NCI-H524 (cell line): Measurements from ENCODE around the gene SPRED1.
A peak's percentile ranks its signal among the peaks of the same experiment; 100 is the strongest.

Experiments
- DNase-seq, 2 experiments: peaks; one replicate each; lab custom pipeline; 2025; lab: John Stamatoyannopoulos, UW

SPRED1 gene

DNA sequence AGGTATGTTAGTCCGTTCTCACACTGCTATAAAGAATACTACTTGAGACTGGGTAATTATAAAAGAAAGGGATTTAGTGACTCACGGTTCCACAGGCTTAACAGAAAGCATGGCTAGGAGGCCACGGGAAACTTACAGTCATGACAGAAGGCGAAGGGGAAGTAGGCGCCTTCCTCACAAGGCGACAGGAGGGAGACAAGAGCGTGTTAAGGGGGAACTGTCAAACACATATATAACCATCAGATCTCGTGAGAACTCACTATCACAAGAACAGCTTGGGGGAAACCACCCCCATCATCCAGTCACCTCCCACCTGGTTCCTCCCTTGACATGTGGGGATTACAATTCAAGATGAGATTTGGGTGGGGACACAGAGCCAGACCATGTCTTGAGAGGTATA lies 30.4 kb downstream of the SPRED1 start:
- no peak for DNase-seq

DNA sequence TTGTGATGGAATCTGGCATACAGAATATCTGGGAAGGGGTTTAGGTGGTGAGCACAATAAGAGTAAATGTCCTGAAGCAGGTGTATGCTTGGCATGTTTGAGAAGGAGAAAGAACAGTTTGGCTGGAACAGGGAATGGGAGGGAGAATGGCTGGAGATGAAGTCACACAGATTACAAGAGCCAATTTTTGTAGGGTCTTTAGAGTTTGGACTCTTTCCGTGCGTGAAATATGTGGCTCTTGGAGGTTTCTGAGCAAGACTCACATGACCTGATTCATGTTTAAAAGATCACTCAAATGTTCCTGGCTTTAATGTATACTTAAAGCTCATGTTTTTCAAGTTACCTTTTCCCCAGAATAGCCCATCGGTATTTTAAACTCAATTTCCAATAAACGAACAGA lies 32.8 kb downstream of the SPRED1 start:
- DNase-seq: no peak

DNA sequence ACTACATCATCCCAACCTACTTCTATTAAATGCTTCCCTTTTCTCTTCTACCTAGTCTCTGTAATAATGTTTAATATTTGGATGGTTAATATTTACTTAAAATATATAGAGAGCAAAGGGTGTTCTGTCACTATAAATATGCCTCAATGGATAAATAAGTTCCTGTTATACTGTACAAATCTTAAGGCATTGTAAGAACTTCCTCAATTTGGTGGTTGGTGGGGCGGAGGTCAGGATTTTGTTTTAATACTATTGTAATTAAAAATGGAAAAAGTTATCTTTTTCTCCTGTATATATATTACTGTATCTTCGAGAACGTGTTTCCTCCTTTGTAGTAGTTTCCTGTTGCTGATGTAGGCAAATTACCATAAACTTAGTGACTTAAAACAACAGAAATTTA lies 41.5 kb downstream of the SPRED1 start:
- DNase-seq: no peak

DNA sequence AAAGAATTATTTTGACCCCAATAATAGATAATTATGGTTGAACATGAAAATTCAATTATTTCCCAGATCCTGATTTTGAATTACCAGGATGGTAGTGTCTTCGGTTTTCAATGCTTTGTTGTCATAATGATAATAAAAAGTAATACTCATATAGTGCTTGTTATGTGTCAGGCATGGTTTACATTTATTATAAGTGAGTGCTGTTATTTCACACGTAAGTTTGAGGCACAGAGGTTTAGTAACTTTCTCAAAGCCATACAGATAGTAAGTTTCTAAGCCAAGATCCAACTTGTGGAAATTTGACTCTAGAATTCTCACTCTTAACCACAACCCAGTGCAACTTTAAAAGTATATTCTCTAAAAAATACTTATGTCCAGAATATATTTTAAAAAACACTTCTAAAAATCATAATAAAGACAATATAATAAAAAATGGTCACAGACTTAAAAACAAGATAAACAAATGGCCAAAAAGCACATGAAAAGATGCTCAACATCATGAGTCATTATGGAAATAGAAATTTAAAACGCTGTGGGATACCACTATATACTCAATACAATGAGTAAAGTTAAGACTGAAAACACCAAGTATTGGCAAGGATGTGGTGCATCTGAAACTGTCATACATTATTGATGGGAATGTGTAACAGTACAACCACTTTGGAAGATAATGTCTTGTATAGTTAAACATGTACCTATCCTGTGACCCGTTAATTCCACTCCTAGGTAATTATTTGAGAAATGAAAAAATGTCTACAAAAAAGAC lies 45.2 kb downstream of the SPRED1 start:
- DNase-seq: no peak

DNA sequence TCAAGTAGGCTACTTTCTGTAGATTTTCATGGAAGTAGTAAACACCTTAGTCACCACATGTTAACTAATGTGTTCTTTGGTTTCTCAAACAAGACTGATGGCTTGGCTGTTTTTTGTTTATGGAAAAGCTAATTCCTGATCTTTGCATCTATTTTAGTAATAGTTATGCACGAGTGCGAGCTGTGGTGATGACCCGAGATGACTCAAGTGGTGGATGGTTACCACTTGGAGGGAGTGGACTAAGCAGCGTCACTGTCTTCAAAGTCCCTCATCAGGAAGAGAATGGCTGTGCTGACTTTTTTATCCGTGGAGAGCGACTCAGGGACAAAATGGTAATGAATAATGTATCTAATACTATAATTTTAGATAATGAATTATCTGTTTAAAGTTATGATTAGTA lies 46.6 kb downstream of the SPRED1 start:
- no peak for DNase-seq

DNA sequence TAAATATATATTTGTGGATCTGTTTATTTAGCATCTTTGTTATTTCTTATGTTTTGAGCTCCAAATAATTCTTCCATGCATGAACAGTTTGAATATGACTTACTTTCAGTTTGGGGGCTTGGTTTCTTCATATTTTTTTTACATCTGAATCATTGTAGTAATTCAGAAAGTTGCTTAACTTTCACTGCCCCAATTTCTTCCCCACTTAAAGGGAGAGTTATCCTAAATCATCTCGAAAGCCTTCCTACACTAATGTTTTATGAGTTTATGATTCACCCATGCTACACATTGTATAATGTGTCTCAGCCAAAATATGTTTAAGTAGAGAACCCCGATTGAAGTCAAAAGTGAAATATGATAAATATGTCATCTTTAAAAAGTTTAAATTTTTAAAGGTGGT lies 47.8 kb downstream of the SPRED1 start:
- DNase-seq: no peak

DNA sequence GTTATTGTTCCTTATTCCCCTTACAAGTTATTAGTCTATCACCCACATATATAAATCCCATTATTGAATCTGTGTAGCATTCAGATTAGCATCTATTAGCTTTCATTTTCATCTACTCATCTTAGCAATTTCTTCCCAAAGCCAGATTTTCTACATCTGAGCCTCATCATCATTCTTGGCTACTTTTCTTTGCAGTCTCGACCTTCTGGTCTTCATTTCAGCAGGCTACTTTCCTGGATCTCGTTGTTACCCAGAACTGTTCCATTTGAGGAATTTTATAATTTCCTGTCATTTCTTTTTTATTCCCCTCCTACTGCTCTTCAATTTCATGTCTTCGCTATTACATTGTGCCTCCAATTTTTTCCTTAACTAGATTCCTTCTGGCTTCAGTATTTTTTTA lies 51.8 kb downstream of the SPRED1 start:
- no peak for DNase-seq

DNA sequence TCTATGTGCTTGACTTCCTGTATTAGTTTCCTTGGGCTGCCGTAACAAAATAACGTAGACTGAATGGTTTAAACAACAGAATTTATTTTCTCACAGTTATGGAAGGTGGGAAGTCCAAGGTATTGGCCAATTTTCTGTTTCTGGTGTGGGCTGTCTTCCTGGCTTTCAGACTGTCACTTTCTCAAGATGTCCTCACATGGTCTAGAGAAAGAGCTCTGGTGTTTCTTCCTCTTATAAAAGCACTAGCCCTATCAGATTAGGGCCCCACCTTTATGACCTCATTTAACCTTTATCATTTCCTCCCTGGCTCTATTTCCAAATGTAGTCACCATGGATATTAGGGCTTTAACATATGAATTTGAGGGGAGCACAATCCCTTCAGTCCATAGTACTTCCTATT lies 54.6 kb downstream of the SPRED1 start:
- no peak for DNase-seq

DNA sequence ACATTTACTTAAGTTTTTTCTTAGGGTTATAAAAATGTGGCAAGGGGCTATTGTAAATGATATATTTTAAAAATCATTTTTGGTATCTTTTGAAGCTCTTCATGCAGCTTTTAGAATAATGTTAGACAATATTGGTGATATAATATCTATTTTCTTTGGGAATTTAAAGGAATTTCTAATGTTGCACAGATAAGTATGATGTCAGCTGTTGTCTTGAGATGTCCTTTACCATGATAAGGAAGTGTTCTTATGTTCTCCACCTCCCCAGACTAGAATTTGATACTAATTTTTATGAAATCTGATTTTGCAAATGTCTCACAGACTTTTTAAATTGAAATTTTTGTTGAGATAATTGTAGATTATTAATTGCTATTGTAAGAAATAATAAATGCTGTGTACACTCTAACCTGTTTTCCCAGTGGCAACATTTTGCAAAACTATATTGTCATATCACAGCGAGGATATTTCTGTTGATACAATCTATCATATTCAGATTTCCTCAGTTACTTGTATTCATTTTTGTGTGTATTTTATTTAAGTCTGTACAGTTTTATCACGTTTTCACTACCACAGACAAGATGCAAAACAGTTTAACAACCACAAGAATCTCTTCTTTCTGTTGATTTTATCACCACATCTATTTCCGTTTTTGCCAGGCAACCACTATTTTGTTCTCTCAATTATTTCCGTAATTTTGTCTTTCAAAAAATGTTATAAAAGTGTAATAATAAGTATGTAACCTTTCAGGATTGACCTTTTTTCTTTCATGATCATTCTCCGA lies 55.4 kb downstream of the SPRED1 start:
- DNase-seq: no peak

DNA sequence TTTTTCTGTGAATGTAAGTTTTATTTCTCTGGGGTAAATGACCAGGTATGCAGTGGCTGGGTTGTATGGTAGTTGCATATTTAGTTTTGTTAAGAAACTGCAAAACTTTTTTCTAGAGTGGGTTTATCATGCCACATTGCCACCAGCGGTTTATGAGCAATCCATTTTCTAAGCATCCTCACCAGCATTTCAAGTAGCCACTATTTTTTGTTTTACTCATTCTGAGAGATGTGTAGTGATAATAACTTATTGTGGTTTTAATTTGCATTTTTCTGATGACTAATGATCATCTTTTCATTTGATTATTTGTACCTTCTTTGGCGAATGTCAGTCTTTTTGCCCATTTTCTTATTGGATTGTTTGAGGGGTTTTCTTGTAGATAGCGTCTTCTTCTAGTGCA lies 56.2 kb downstream of the SPRED1 start:
- no peak for DNase-seq

DNA sequence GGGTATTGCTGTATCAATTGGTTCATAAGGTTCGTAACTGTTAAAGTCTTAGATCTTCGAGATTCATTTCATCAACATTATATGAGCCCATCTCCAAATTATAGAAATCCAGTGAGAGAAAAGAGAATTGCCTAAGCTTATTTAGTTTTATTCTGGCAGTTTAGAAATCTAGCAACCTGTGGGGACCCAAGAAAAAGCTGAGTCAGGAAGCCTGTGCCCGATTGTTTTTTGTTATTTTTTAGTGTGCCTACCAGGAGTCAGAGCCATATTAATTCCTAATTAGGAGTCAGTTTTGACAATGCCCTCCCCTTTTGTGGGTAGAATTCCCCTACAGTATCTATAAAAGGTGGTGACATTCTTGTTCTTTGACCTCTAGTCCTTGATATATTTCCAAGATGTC lies 59.6 kb downstream of the SPRED1 start:
- DNase-seq: no peak

DNA sequence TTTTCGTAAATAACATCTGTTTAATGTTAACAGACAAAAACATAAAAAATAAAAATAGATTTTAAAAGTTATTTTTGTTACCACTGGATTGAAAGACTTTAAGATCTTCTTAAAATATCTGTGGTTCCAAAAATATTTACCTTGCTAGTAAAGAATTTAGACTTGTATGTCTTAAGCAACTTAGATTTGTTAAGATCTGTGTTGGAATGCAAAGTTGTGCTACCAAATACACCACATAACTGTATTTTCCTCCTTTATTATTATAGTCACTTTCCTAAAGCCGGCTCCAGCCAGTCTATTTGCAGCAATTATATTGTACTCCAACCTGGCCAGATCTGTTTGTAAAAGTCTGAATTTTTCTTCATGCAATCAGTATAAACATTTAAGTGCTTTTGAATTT lies 63.7 kb downstream of the SPRED1 start:
- no peak for DNase-seq

DNA sequence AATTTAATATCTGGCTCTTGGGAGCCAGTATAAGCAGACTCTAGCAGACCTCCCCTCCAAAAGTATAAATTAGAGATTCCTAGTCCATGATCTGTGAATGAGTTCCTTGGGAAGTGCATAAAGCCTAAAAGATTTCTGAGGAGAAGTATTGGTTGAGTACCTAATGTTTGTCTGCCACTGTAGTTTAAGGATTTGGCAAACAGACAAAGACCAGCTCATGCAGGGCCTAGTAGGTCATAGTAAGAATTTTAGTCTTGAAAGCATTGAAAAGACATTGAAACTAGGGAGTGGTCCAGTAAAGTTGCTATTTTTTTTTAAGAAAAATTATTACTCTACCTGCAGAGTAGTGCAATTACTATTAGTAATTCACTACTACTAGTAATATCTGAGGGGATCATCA lies 67.5 kb downstream of the SPRED1 start:
- DNase-seq: no peak

DNA sequence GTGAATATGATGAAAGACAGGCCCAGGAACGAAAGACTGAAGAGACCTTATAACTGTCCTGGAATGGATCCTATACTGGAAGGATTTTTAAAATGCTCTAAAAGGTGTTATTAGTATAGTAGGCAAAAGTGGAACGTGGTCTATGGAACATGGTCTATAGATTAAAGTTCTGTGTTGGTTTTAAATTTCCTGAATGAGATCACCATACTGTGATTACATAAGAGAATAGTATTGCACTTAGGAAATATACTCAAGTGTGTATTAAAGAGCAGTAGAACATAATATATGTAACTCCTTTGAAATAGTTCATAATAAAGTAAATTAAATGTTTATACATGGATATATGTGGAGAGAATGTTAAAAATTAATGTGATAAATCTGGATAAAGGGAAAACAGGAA lies 68.2 kb downstream of the SPRED1 start:
- DNase-seq: no peak

DNA sequence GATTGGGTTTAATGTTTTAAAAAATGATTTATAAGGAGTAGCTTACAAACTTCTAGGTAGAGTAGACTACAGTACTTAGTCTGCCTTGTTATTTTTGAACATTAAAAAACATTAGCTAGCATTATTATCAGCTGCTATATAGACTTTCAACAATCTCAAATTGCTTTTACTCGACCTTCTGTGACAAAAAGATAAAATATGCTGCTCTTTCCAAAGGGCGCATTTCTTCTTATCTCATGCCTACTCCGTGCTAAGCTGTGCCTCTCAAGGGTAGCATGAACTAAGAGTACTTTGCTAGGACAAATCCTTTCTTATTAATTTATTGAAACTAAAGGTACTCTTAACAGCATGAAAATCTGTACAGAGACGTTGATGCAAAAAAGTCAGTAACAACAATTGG lies 71.3 kb downstream of the SPRED1 start:
- DNase-seq: no peak

DNA sequence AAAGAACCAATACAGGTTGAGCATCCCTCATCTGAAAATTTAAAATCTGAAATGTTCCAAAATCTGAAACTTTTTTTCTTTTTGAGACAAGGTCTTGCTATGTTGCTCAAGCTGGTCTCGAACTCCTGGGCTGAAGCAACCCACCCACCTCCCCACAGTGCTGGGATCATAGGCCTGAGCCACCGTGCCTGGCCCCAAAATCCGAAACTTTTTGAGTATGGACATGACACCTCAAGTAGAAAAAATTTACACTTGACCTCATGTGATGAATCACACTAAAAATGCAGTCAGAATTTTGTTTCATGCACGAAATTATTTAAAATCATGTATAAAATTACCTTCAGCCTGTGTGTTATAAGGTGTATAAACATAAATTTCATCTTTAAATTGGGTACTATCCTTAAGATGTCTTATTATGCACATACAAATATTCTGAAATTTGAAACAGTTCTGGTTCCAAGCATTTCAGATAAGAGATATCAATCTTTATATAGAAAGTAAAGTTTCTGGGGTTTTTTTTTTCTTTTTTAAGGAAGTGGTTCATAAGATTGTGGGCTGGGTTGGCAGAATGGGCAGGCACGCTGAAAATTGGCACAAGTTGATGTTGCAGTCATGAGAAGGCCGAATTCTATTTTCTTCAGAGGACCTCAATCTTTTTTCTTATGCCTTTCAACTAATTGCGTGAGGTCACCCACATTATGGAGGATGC lies 72.5 kb downstream of the SPRED1 start:
- no peak for DNase-seq

DNA sequence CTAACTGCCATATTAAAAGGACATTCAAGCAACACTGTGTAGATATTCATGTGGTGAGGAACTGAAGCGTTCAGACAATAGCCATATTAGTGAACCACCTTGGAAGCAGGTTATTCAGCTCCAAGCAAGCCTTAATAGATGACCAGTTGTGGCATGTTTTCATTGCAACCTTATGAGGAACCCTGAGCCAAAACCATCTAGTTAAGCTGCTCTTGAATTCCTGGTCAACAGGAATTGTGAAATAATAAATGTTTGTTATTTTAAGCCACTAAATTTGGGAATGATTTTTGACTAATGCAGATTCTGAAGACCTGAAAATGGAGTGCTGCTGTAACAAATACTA lies 73.0 kb downstream of the SPRED1 start:
- DNase-seq: no peak

DNA sequence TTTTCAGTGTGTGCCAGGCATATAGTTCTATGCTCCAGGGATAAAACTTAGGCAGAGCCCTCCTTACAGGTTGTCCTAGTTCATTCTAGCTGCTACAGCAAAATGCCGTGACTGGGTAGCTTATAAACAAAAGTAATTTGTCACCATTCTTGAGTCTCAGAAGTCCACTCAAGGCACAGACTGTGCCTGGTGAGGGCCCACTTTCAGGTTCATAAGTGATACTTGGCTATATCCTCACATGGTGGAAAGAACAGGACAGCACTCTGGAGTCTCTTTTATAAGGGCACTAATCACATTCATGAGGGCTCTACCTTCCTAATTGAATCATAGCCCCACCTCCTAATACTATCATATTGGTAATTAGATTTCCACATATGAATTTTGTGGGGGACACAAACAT lies 80.1 kb downstream of the SPRED1 start:
- DNase-seq: no peak

DNA sequence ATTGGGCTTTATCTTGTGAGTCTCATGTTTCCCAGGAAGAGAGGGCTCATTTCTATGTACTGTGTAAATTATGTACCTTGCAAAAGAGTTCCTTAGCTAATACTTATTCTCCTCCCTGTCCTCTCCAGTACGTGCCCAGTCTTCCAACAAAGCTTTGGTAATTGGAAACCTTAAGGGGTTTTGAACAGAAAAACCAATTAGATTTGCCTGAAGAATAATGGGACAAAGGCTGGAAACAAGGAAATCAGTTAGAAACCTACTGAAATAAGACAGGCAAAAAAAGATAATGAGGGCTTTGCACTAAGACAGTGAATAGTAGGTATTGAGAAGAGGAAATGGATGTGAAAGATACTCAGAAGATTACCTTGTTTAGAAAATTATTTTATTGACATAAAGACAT lies 82.5 kb downstream of the SPRED1 start:
- DNase-seq: no peak

DNA sequence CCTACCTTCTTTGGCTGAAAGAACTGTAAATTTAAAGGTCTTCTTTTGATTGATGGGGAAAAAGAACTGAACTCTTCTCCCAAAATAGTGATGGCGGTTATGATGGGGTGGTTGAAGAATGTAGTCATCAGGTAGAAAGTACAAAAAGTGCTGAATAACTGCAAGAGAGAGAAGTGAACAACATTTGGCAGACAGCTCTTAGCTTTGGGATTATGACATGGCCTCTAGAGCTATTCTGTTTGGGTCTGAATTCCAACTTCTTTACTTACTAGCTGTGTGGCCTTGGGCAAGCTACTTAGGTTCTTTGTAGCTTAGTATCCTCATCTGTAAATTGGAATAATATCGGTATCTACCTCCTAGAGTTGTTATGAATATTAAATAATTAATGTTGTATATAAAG lies 91.7 kb downstream of the SPRED1 start:
- DNase-seq: no peak

DNA sequence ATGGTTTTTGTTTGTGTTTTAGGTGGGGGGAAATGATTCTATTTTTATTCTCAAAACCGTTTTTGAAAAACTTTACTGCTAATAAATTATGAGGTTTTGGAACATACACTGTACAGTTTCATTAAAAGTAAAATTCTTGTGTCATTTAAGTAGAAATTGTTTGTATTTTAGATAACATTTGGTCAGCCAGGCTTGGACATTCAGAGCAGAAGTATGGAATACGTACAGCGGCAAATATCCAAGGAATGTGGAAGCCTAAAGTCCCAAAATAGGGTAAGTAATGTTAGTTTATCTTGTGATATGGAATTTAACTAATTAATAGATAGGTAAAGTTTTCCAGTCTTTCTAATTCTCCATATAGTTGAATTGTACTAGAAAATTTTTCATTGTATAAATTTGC lies 96.6 kb downstream of the SPRED1 start:
- DNase-seq: no peak

DNA sequence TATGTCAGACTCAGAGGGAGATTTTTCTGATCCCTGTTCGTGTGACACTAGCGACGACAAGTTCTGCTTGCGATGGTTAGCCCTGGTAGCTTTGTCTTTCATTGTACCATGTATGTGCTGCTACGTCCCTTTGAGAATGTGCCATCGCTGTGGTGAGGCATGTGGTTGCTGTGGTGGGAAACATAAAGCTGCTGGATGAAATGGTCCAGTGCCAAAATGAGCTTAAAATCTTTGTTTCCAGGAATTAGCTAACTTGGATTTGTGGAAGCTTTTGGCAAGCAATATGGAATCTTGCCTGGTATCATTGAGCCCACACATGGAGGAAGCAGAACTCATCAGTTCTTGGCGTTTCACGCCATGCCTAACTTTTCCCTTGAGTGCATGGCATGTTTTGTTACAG lies 98.8 kb downstream of the SPRED1 start:
- DNase-seq: no peak

DNA sequence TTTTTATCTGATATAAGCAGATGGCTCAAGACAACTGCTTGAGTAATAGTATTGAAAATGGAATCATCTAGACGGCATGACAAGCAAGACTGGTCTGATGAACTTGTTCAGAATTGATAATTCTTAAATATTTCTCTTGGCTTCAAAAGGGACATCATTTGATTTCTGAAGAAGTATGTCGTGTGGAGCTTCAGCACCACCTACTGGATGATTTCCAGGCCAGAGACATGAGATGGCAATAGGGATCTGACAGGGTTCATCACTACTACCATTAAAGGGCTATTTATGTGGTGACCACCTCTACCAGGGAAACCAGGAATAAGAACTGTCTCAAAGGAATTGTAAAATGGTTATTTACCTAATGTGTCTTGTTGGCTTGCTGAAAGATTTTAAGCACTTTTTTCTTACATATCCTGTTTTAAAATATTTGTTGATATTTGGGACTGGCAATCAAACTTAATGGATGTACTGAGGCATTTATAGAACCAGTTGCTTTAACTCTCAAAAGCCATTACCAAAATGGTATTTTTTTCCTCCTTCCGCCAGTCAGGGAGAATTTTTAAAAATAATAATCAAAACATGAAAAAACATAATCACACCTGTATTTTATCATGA lies 101.8 kb downstream of the SPRED1 start:
- DNase-seq: peak; percentile 37 to 70
